ENCODE measurements around the gene SLC19A2.

GRCh38 chr1:169497317-169497716, 11.6 kb upstream of the SLC19A2 start:
- TF ChIP-seq PKNOX1 (IDR thresholded peaks at IDR 0.05) (no peak), BHLHE40 (IDR thresholded peaks at IDR 0.05; ENCODE audit: borderline replicate concordance) (no peak), ELF4 (IDR thresholded peaks at IDR 0.05) (no peak), TARDBP (IDR thresholded peaks at IDR 0.05) (no peak), LEF1 (IDR thresholded peaks at IDR 0.05; ENCODE audit: borderline replicate concordance) (no peak), FOXM1 (IDR thresholded peaks at IDR 0.05; ENCODE audit: borderline replicate concordance) (no peak), SUZ12 (IDR thresholded peaks at IDR 0.05) (no peak), CTBP1 (IDR thresholded peaks at IDR 0.05; ENCODE audit: borderline replicate concordance) (no peak), FOXK2 (IDR thresholded peaks at IDR 0.05) (no peak), SP1 (IDR thresholded peaks at IDR 0.05) (no peak), NFRKB (IDR thresholded peaks at IDR 0.05) (no peak), HDGF (IDR thresholded peaks at IDR 0.05; ENCODE audit: borderline replicate concordance) (no peak), FOXA1 (IDR thresholded peaks at IDR 0.05) (no peak), L3MBTL2 (conservative IDR thresholded peaks at IDR 0.05) (no peak)

Measured in HEK293T (cell line).